Fibroblast of peridontal ligament (primary cell): ENCODE results near the gene KCNJ11.

ENCODE experiments used
- DNase-seq: peaks from one replicate; pipeline ENCODE4 v3.0.0-alpha.2; 2010; ENCODE audit errors: extremely low read depth

The KCNJ11 gene

GRCh38 chr11:17366495-17366894, 22.0 kb downstream of the KCNJ11 start:
- DNase-seq, result no peak

GRCh38 chr11:17354601-17354991, 33.9 kb downstream of the KCNJ11 start:
- DNase-seq, result peak; percentile 81

GRCh38 chr11:17353821-17354600, 34.4 kb downstream of the KCNJ11 start:
- no peak for DNase-seq

GRCh38 chr11:17352950-17353820, 35.3 kb downstream of the KCNJ11 start:
- DNase-seq, result peak; percentile 67

GRCh38 chr11:17351510-17352176, 36.8 kb downstream of the KCNJ11 start, which contains the start of gene NCR3LG1:
TSS of gene NCR3LG1 (plus strand) at chr11:17351800. CDS start at chr11:17351970, 170 bp downstream.
- DNase-seq, result peak; percentile 74

- no peak for DNase-seq
Measured at GRCh38 chr11:17351172-17351509, 37.3 kb downstream of the KCNJ11 start.

GRCh38 chr11:17350455-17351171, 37.8 kb downstream of the KCNJ11 start:
- no peak for DNase-seq

- no peak for DNase-seq
Measured at GRCh38 chr11:17347676-17348075, 40.8 kb downstream of the KCNJ11 start.

- peak; percentile 95 for DNase-seq
Measured at GRCh38 chr11:17343907-17344306, 44.6 kb downstream of the KCNJ11 start.

GRCh38 chr11:17343257-17343656, 45.2 kb downstream of the KCNJ11 start:
- DNase-seq, result peak; percentile 22
